Loucy (cell line): ENCODE results near the gene POLA1.

ENCODE experiments used
- H2AFZ ChIP-seq: fragments of 200-600 bp; sonication (generic); 2 replicates; pipeline ENCODE4 v1.6.0; 2016; ENCODE audit warnings: antibody characterized with exemption, mild to moderate bottlenecking, low read length, moderate library complexity
- H3F3A ChIP-seq: fragments of 200-600 bp; 2 replicates; pipeline ENCODE4 v1.6.0; 2016; ENCODE audit warnings: antibody characterized with exemption, low read depth, mild to moderate bottlenecking
- H3K27me3 ChIP-seq: fragments of 200-600 bp; sonication (generic); 2 replicates; pipeline ENCODE4 v1.6.1; 2014; ENCODE audit warnings: low read length, mild to moderate bottlenecking; ENCODE audit not compliant: insufficient read depth, poor library complexity, severe bottlenecking
- H3K36me3 ChIP-seq: fragments of 200-600 bp; sonication (generic); 2 replicates; pipeline ENCODE4 v1.6.1; 2016; ENCODE audit warnings: low read length; ENCODE audit not compliant: insufficient read depth
- H3K4me1 ChIP-seq: fragments of 200-600 bp; sonication (generic); 2 replicates; pipeline ENCODE4 v1.5.1; 2014; ENCODE audit warnings: low read length, mild to moderate bottlenecking; ENCODE audit not compliant: insufficient read depth, poor library complexity, severe bottlenecking
- H3K4me2 ChIP-seq: fragments of 200-600 bp; sonication (generic); 2 replicates; pipeline ENCODE4 v1.6.0; 2014; ENCODE audit warnings: antibody characterized with exemption, low read length, low read depth, mild to moderate bottlenecking; ENCODE audit not compliant: poor library complexity, severe bottlenecking
- H3K4me3 ChIP-seq: fragments of 200-600 bp; sonication (generic); 2 replicates; pipeline ENCODE4 v1.5.1; 2014; ENCODE audit warnings: low read length, mild to moderate bottlenecking, mixed read lengths; ENCODE audit not compliant: poor library complexity, severe bottlenecking
- H3K79me2 ChIP-seq: fragments of 200-600 bp; sonication (generic); 2 replicates; pipeline ENCODE4 v1.6.1; 2014; ENCODE audit warnings: low read length; ENCODE audit not compliant: insufficient read depth
- H3K9ac ChIP-seq: fragments of 200-600 bp; sonication (generic); 2 replicates; pipeline ENCODE4 v1.6.0; 2014; ENCODE audit warnings: mild to moderate bottlenecking, low read depth, low read length, moderate library complexity; ENCODE audit not compliant: poor library complexity, severe bottlenecking
- H3K9me2 ChIP-seq: fragments of 200-600 bp; sonication (generic); replicated peaks from 2 replicates; pipeline ENCODE4 v1.6.1; 2016; ENCODE audit warnings: low read depth, low read length, mixed read lengths
- H3K9me3 ChIP-seq: fragments of 200-600 bp; sonication (generic); 2 replicates; pipeline ENCODE4 v1.6.1; 2014; ENCODE audit warnings: mild to moderate bottlenecking, antibody characterized with exemption, low read length, low read depth; ENCODE audit not compliant: insufficient read depth
- H4K20me1 ChIP-seq: fragments of 200-600 bp; sonication (generic); 2 replicates; pipeline ENCODE4 v1.6.0; 2014; ENCODE audit warnings: antibody characterized with exemption, low read length, mild to moderate bottlenecking; ENCODE audit not compliant: insufficient read depth, poor library complexity, severe bottlenecking
- EZH2phosphoT487 ChIP-seq: fragments of 200-600 bp; IDR thresholded peaks from 2 replicates; pipeline ENCODE4 v1.6.1; 2018; ENCODE audit warnings: antibody characterized with exemption, mild to moderate bottlenecking, moderate library complexity, borderline replicate concordance
- TF ChIP-seq, protein P1 (sequence below): fragments of 200-600 bp; sonication (generic); conservative IDR thresholded peaks from 2 replicates; pipeline ENCODE4 v1.5.1; 2014; ENCODE audit warnings: mild to moderate bottlenecking, antibody characterized with exemption, low read length

The POLA1 gene

DNA sequence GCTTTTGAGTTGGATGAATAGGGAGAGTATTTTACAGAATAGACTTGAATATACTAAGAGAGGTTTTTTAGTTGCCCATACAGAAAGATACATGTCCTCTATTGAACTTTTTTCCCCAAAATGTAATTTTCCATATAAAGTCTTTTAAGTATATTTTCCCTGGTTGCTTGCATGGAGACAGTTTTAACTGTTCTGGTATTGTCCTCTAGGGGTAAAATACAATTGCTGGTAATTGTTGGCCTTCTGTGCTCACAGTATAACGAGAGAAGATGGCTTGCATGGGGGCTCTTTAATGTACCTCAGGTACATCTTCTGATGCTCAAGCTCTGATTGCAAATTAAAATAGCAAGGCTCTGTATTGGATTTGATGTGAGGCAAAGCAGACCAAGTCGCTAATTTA lies 186.0 kb downstream of the POLA1 start:
- Histone ChIP-seq H3K4me3 (no peak overlapping the region), H3K4me1 (no peaks in the 10 kb centered on the region)
- no peak for TF ChIP-seq EZH2phosphoT487
- TF ChIP-seq, protein P1, sequence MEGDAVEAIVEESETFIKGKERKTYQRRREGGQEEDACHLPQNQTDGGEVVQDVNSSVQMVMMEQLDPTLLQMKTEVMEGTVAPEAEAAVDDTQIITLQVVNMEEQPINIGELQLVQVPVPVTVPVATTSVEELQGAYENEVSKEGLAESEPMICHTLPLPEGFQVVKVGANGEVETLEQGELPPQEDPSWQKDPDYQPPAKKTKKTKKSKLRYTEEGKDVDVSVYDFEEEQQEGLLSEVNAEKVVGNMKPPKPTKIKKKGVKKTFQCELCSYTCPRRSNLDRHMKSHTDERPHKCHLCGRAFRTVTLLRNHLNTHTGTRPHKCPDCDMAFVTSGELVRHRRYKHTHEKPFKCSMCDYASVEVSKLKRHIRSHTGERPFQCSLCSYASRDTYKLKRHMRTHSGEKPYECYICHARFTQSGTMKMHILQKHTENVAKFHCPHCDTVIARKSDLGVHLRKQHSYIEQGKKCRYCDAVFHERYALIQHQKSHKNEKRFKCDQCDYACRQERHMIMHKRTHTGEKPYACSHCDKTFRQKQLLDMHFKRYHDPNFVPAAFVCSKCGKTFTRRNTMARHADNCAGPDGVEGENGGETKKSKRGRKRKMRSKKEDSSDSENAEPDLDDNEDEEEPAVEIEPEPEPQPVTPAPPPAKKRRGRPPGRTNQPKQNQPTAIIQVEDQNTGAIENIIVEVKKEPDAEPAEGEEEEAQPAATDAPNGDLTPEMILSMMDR: no peak; the same call in 1 of the 2 replicates

DNA sequence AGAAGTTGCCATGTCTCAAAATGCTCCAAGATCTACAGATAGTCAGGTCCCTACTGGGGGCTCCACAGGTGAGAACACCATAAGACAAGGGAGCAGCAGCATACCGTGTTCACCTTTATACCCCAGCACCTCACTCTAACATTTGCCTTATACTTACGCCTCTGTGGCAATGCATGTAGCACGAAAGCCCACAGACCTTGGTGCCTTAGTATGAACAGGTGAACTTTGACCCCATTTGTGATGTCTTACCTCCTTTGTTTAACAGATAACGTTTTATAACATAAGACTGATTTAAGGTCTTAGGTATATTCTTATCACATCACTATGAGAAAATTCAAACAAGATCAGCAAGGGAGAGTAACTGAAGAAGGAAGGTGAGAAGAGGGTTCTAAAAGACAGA lies 193.2 kb downstream of the POLA1 start:
- Histone ChIP-seq H3K9me2 (no peaks in the 10 kb centered on the region), H3K9me3 (no peaks in the 10 kb centered on the region), H4K20me1 (no peaks in the 10 kb centered on the region), H3K9ac (no peak overlapping the region), H3K36me3 (peaks cover 14% of the 10 kb centered on the region; the same call in 1 of the 2 replicates), H3K27me3 (no peaks in the 10 kb centered on the region), H3F3A (no peaks in the 10 kb centered on the region), H3K4me1 (no peaks in the 10 kb centered on the region), H3K4me2 (no peak overlapping the region), H3K4me3 (no peak overlapping the region), H3K79me2 (no peaks in the 10 kb centered on the region), H2AFZ (no peak overlapping the region)
- no peak for TF ChIP-seq EZH2phosphoT487
- TF ChIP-seq, protein P1: no peak

More for the DNA sequence above, 186.0 kb downstream of the POLA1 start:
- Histone ChIP-seq H3K9ac (no peak overlapping the region), H3K79me2 (no peaks in the 10 kb centered on the region), H2AFZ (no peak overlapping the region), H3K27me3 (no peaks in the 10 kb centered on the region), H3K36me3 (no peaks in the 10 kb centered on the region), H4K20me1 (no peaks in the 10 kb centered on the region), H3K9me3 (no peaks in the 10 kb centered on the region), H3K4me2 (no peak overlapping the region), H3K9me2 (no peaks in the 10 kb centered on the region), H3F3A (no peaks in the 10 kb centered on the region)

DNA sequence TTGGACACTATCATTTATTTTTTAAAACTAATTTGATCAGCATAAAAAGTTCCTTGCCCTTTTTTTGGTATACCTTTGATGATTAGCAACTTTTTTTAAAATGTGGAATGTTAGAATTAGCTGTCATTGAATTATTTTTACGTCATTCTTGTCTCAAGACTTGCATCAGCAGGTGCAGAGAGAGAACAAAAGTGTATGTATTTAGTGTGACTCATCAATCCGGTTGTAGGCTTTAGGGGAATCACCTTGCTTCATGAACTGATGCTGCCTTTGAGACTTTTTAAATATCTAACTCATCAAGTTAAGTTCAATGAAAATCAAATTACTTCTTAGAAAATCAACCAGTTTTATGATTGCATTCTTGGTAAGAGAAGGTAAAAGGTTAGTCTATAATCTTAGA lies 197.0 kb downstream of the POLA1 start:
- Histone ChIP-seq H3K27me3 (no peaks in the 10 kb centered on the region), H2AFZ (no peak overlapping the region), H4K20me1 (no peaks in the 10 kb centered on the region), H3K36me3 (peaks cover 30% of the 10 kb centered on the region; the same call in 1 of the 2 replicates), H3K4me2 (no peak overlapping the region), H3K79me2 (no peaks in the 10 kb centered on the region), H3K4me3 (no peak overlapping the region), H3K9ac (no peak overlapping the region), H3F3A (no peaks in the 10 kb centered on the region), H3K9me3 (no peaks in the 10 kb centered on the region), H3K9me2 (no peaks in the 10 kb centered on the region), H3K4me1 (no peaks in the 10 kb centered on the region)
- TF ChIP-seq, protein P1: no peak
